ENCODE measurements around the gene NDUFA13. TPM values are rescaled to one million over a fixed set of nuclear protein-coding genes. Genes with fewer than 3 reads are reported as not detected.

NDUFA13 gene
- total RNA-seq, 1 experiment from 2014 or later = 339 TPM

GRCh38 chr19:19491321-19492025, 24.6 kb upstream of the NDUFA13 start (continued):
- no peak for TF ChIP-seq REST (IDR thresholded peaks at IDR 0.05; ENCODE audit: low read depth)
- no peak for TF ChIP-seq EZH2 (IDR thresholded peaks at IDR 0.05)
- no peak for TF ChIP-seq CBX3 (IDR thresholded peaks at IDR 0.05; ENCODE audit: low read depth)
- no peak for TF ChIP-seq ZFX (IDR thresholded peaks at IDR 0.05)

GRCh38 chr19:19492026-19492610, 23.9 kb upstream of the NDUFA13 start:
- no peak overlapping the region for H3K9ac ChIP-seq (ENCODE audit: low read length)

More at GRCh38 chr19:19492026-19492610, 23.9 kb upstream of the NDUFA13 start:
- Histone ChIP-seq H3K4me3 (replicated peaks in 1 of 2; ENCODE audit: low read depth in 1 of 2, low read length in 2 of 2) (no peak overlapping the region), H3K4me1 (ENCODE audit: control insufficient read depth in 1 of 2, insufficient read depth in 2 of 2, low read length in 2 of 2) (peaks cover 19 to 37% of the 10 kb centered on the region in 2 experiments), H3K79me2 (ENCODE audit: insufficient read depth, low read length) (peaks cover 89% of the 10 kb centered on the region), H3K9me2 (ENCODE audit: insufficient read depth) (no peaks in the 10 kb centered on the region), H3K27ac (ENCODE audit: low read depth, low read length) (no peak overlapping the region), H3K4me2 (ENCODE audit: low read length) (no peak overlapping the region), H3K27me3 (ENCODE audit: insufficient read depth, low read length) (no peaks in the 10 kb centered on the region), H3K36me3 (ENCODE audit: control insufficient read depth in 1 of 2, insufficient read depth in 2 of 2, low read length in 2 of 2) (peaks cover 20 to 34% of the 10 kb centered on the region in 2 experiments; a peak in 3 of 4 replicates), H3K9me3 (ENCODE audit: control insufficient read depth in 1 of 2, insufficient read depth in 1 of 2, low read depth in 1 of 2, low read length in 2 of 2) (no peaks in the 10 kb centered on the region), H2AFZ (ENCODE audit: low read depth, low read length, poor library complexity, severe bottlenecking) (no peak overlapping the region), H4K20me1 (ENCODE audit: insufficient read depth) (peaks cover 10% of the 10 kb centered on the region; the same call in 1 of the 2 replicates)
- CTCF ChIA-PET = no interaction called here
- BruUV-seq (replicated peaks) = no TSS peak
- ATAC-seq (no peak), DNase-seq (ENCODE audit: low read depth, low spot score) (no peak)
- RAD21 ChIA-PET (ENCODE audit: low non-redundant PET in 1 of 2, low total read pairs in 2 of 2, uncharacterized antibody in 2 of 2, unreplicated experiment in 2 of 2) = no interaction called here
- POLR2A ChIA-PET = no interaction called here
- intact Hi-C loops (cut with micrococcal nuclease) = loop anchor here (5.0 kb wide), 1 partner anchor 345 kb away; no protein-coding TSS in a partner anchor
- no peak for TF ChIP-seq CBX3 (IDR thresholded peaks at IDR 0.05; ENCODE audit: low read depth)
- TF ChIP-seq MAX (IDR thresholded peaks at IDR 0.05) = no peak
- no peak for TF ChIP-seq JUND (IDR thresholded peaks at IDR 0.05)
- TF ChIP-seq ATF3 (IDR thresholded peaks at IDR 0.05) = no peak
- no peak for TF ChIP-seq POLR2AphosphoS5 (IDR thresholded peaks at IDR 0.05; ENCODE audit: low read depth, low read length)
- no peak for TF ChIP-seq SRF (IDR thresholded peaks at IDR 0.05; ENCODE audit: low read depth)
- no peak for TF ChIP-seq POLR2A (IDR thresholded peaks at IDR 0.05; ENCODE audit: borderline replicate concordance, extremely low read depth, insufficient read depth, insufficient read length)
- TF ChIP-seq EZH2 (IDR thresholded peaks at IDR 0.05) = no peak
- TF ChIP-seq SP1 (IDR thresholded peaks at IDR 0.05; ENCODE audit: low read depth) = no peak

Data from HCT116 (cell line).